HL-60/S4 (cell line): Measurements from ENCODE around the gene COL28A1.
"Not testable (repeated sequence)": the region's sequence is repeated elsewhere in the genome, so short reads cannot be mapped to it uniquely, and the experiment has no call there.

ENCODE experiments used
- in situ Hi-C: fragments of 300-500 bp; cut with MboI; formaldehyde crosslinking; loops from 2 replicates; pipeline ENCODE4 v1.14.3; 2022; ENCODE audit warnings: low sequenced_read_pairs

COL28A1 gene

DNA sequence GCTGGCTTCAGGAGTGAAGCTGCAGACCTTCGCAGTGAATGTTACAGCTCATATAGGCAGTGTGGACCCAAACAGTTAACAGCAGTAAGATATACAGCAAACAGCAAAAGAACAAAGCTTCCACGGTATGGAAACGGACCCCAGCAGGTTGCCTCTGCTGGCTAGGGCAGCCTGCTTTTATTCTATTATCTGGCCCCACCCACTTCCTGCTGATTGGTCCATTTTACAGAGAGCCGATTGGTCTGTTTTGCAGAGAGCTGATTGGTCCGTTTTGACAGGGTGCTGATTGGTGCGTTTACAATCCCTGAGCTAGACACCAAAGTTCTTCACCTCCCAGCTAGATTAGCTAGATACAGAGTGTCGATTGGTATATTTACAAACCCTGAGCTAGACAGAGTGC, 58.0 kb downstream of the COL28A1 start:
- in situ Hi-C loops: not testable (repeated sequence)

GRCh38 chr7:7476381-7476780, 59.3 kb downstream of the COL28A1 start:
- in situ Hi-C loops: no loop called here

GRCh38 chr7:7475601-7476000, 60.1 kb downstream of the COL28A1 start:
- in situ Hi-C loops: no loop called here

DNA sequence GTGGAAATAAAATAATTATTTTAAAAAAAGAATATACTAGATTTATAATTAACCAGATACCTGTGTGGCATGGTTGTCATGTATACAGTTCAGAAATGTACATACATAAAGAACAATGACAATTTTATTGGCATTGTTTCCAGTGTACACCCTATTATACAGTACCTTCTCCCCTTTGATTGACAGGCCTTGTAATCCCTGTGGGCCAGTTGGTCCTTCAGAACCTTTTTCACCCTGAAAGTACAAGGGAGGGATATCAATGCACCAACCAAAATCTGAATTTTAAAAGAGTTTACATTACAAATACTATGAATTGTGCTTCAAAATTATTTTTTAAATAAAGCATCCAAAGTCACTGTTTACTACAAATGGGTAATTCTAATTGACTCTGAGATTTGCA, 61.2 kb downstream of the COL28A1 start:
- in situ Hi-C loops: no loop called here

GRCh38 chr7:7464991-7465765, 70.5 kb downstream of the COL28A1 start:
- in situ Hi-C loops: not testable (repeated sequence)

DNA sequence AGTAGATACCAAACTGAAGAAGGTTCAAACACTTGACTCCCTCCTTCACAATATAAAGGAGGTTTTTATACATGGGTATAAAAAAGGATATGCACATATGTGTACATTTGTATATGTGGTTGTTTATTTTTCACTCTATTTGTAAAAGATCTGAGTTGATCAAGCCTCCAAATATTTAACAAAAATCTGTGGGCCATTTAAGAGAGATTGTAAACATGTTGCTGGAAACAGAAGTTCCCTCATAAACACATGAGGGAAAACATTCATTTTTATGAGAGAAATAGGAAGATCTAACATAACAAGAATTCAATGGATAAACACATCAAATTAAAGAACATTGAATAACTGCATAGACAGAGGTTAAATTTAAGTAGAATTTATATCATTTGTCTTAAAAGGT, 81.7 kb downstream of the COL28A1 start:
- in situ Hi-C loops: no loop called here

DNA sequence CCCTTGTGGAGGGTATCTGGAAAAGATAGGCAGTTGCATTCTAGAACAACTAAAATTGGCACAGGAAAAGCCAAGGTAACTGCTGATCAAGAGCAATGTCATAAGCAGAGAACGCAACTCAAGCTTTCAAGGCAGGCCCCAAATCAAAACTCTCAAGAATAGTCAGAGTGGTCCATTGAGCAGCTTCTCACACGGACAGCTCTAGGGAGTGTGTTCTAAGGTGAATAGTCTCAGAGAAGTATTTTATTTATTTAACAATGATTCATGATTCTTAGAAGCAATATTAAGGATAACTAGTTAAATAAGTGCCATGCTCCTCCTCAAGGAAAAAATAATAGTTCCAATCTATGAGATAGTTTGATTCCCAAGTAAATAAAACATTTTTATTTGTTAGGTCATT, 83.0 kb downstream of the COL28A1 start:
- in situ Hi-C loops: no loop called here

GRCh38 chr7:7452119-7452518, 83.6 kb downstream of the COL28A1 start:
- in situ Hi-C loops: no loop called here

DNA sequence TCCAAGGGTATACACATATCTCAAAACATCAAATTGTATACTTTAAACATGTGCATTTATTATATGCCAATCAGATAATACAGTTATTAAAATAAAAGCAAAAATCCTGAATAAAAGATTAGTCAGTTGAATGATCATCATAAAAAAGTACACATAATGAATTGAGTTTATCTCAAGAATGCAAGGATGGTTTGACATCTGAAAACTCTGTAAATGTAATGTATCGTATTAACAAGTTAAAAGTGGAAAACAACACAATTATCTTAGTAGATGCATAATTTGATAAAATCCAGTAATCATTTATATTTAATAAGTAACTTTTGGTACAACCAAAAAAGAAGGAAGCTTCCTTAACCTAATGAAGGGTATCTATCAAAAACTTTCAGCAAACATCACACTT, 86.6 kb downstream of the COL28A1 start:
- in situ Hi-C loops: no loop called here

- in situ Hi-C loops: no loop called here
Observed at GRCh38 chr7:7446616-7447015, 89.1 kb downstream of the COL28A1 start.

- in situ Hi-C loops: no loop called here
Observed at GRCh38 chr7:7443806-7444350, 91.8 kb downstream of the COL28A1 start.

DNA sequence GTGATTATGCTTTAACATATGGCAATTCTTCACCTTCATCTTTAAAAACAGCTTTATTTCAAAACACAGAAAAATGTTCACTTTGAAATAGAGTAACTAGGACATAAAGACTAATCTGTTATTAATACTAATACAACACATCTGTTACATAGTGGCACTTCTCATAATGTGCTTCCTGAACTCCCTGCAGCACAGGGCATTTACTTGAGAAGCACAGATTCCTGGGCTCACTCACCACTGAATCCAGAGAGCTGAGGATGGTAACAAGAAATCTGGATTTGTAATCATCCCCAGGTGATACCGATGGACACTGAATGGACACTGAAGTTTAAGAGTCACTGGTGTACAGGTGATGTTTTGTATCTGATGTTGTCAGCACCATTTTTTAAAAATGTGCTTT, 96.1 kb downstream of the COL28A1 start:
- in situ Hi-C loops: no loop called here

GRCh38 chr7:7438851-7439250, 96.8 kb downstream of the COL28A1 start:
- in situ Hi-C loops: no loop called here

- in situ Hi-C loops: no loop called here
Observed at GRCh38 chr7:7435978-7436377, 99.7 kb downstream of the COL28A1 start.

DNA sequence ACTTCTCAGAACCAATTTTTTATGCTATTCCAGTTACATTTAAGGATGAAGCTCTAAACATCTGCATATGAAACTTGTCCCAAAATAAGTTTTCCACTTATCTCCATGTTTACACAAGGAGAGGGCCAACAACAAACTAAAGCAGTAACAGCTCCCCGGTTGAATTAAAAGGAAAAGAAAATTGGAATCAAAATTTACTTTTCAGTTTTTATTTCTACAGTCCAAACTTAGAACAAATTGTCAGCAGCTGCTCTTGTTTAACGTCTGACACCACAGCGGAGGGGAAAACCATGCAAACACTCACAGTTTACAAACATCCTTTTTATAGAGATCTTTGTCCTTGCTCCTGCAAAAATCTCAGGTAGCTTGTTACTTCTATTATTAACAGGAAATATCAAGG, 101.3 kb downstream of the COL28A1 start:
- in situ Hi-C loops: no loop called here

- in situ Hi-C loops: no loop called here
Observed at GRCh38 chr7:7433811-7434210, 101.9 kb downstream of the COL28A1 start.

- in situ Hi-C loops: no loop called here
Observed at GRCh38 chr7:7432979-7433378, 102.7 kb downstream of the COL28A1 start.

DNA sequence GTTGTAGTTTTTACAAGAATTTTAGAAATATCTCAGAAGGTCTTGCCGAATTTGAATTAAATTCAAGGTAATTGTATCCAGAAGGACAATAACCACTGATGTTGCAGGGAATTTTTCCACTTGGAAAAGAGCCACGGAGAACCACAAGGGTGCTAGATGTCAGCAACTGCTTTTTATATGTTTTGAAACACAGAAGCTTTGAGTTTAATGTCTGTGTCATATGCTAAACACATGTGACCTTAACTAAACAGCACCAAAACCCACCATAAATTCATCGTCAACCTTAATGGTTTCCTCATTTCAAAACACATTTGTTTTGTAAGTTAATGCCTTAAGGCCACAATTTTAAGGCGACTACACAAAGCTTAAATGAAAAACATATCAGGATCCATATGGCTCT, 106.9 kb downstream of the COL28A1 start:
- in situ Hi-C loops: no loop called here

DNA sequence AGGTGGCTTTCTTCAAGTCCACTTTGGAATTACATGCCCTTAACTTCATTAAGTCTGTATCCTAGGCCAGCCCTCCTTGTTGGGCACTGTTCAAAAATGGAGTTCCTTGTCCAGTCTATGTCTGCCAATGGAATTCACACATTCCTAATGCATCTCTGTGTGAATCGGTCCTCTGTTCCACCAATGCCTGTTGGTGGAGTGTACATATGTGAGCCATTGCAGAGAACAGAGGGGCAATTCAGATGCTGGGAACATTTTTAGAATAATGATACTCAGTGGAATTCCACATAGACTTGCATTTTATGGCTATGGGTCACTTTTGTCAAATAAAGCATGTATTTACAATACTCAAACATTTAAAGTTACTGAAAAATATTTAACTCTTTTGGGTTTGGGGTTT, 108.3 kb downstream of the COL28A1 start:
- in situ Hi-C loops: no loop called here

- in situ Hi-C loops: no loop called here
Observed at GRCh38 chr7:7426676-7427075, 109.0 kb downstream of the COL28A1 start.

DNA sequence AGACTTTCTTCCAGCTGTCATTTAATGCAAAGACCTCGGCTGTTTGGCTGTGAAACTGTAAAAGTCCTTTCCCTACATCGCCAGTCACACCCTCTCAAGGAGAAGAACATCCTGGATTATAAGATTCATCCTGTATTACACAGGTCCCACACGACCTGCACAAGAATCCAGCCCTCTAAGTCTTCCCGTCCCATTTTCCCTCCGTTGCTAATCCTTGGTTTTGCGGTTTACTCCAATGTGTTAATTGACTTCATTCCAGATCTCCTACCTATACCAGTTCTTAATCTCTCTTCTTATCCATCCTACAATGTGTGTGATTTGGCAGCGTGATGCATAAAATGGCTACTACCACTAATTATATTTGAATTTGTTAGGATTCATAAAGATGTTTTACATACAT, 110.4 kb downstream of the COL28A1 start:
- in situ Hi-C loops: no loop called here

- in situ Hi-C loops: loop anchor here (25.0 kb wide), 1 partner anchor 788 kb away; no protein-coding TSS in a partner anchor
Observed at GRCh38 chr7:7424151-7424873, 111.4 kb downstream of the COL28A1 start.
